GM12878 (cell line): ENCODE results near the gene SLC12A6. TPM values are rescaled to one million over a fixed set of nuclear protein-coding genes. Genes with fewer than 3 reads are reported as not detected.

Experiments used
- ATAC-seq: fragments of 200-7000 bp; cut with Tn5 transposase; 3 replicates; pipeline ENCODE4 v1.9.1; 2020; ENCODE audit warnings: mild to moderate bottlenecking, moderate library complexity
- BruUV-seq: library from RNA; stranded (reverse); fragments of 400-500 nt; replicated peaks from 2 replicates; lab custom pipeline; 2021; lab: Mats Ljungman, UMichigan
- CTCF ChIA-PET: fragments of 300-600 bp; sonication (Branson Sonifier 250); formaldehyde crosslinking; extraction: SDS; loops from one replicate; lab custom pipeline; 2021; ENCODE audit warnings: inconsistent platforms; lab: Yijun Ruan, JAX
- POLR2A ChIA-PET: fragments of 350-600 bp; formaldehyde crosslinking; extraction: SDS; loops from one replicate; lab custom pipeline; 2021; ENCODE audit warnings: inconsistent platforms; lab: Charles Lee
- RAD21 ChIA-PET: fragments of 300-600 bp; sonication (Branson Sonifier 250); formaldehyde crosslinking; loops from one replicate; lab custom pipeline; 2023; ENCODE audit warnings: antibody characterized with exemption; ENCODE audit not compliant: unreplicated experiment; lab: Charles Lee
- SMC1A ChIA-PET: fragments of 300-600 bp; sonication (Branson Sonifier 250); formaldehyde crosslinking; loops from one replicate; lab custom pipeline; 2023; ENCODE audit not compliant: unreplicated experiment, uncharacterized antibody; lab: Charles Lee
- DNase-seq: peaks from one replicate; pipeline ENCODE4 v3.0.0-alpha.2; 2011; ENCODE audit warnings: low read depth, low spot score
- FAIRE-seq: peaks from 3 replicates; lab custom pipeline; 2011; peaks lifted over from hg19 to GRCh38; lab: Jason Lieb, UNC
- H2AFZ ChIP-seq: 2 replicates; pipeline ENCODE4 v1.6.0; 2011; ENCODE audit warnings: low read depth, low read length, control low read depth; ENCODE audit not compliant: control insufficient read depth
- H3K27ac ChIP-seq: 2 replicates; pipeline ENCODE4 v1.5.1; 2011; ENCODE audit warnings: control low read depth; ENCODE audit not compliant: control insufficient read depth, insufficient read depth
- H3K27me3 ChIP-seq, 2 experiments: replicated peaks in 1 of 2; 2 replicates each; pipeline versions ENCODE4 v1.6.0 to v1.6.1; 2011; ENCODE audit warnings: low read length in 1 of 2; ENCODE audit not compliant: control insufficient read depth in 2 of 2, insufficient read depth in 2 of 2
- H3K36me3 ChIP-seq, 2 experiments: 2 replicates each; pipeline ENCODE4 v1.5.1; 2011; ENCODE audit warnings: low read length in 1 of 2; ENCODE audit not compliant: control insufficient read depth in 2 of 2, insufficient read depth in 2 of 2
- H3K4me1 ChIP-seq: 2 replicates; pipeline ENCODE4 v1.6.1; 2011; ENCODE audit warnings: mild to moderate bottlenecking, low read length, moderate library complexity, mixed read lengths; ENCODE audit not compliant: control insufficient read depth, insufficient read depth
- H3K4me2 ChIP-seq: 2 replicates; pipeline ENCODE4 v1.6.0; 2011; ENCODE audit warnings: control low read depth; ENCODE audit not compliant: control insufficient read depth, insufficient read depth
- H3K4me3 ChIP-seq: fragments of 200-600 bp; sonication (generic); 2 replicates; pipeline ENCODE4 v1.5.1; 2016
- H3K79me2 ChIP-seq: 2 replicates; pipeline ENCODE4 v1.6.0; 2011; ENCODE audit warnings: low read length; ENCODE audit not compliant: control insufficient read depth, insufficient read depth
- H3K9ac ChIP-seq: 2 replicates; pipeline ENCODE4 v1.8.0; 2011; ENCODE audit warnings: low read length, control low read depth, mixed read lengths; ENCODE audit not compliant: control insufficient read depth, insufficient read depth
- H3K9me3 ChIP-seq: replicated peaks from 3 replicates; pipeline ENCODE4 v1.5.1; 2011; ENCODE audit warnings: mild to moderate bottlenecking, low read length; ENCODE audit not compliant: control insufficient read depth, insufficient read depth
- H4K20me1 ChIP-seq: 2 replicates; pipeline ENCODE4 v1.6.0; 2011; ENCODE audit not compliant: control insufficient read depth, insufficient read depth
- BCL3 ChIP-seq: IDR thresholded peaks from 2 replicates; pipeline ENCODE4 v1.6.1; 2011; ENCODE audit warnings: borderline replicate concordance, low read depth, mild to moderate bottlenecking, moderate library complexity, low read length; ENCODE audit not compliant: insufficient read depth, poor library complexity, severe bottlenecking
- CUX1 ChIP-seq: IDR thresholded peaks from 2 replicates; pipeline ENCODE4 v1.6.1; 2012; ENCODE audit warnings: improper control_type of control experiment, low read depth, low read length; ENCODE audit not compliant: insufficient replicate concordance
- IRF3 ChIP-seq: fragments of 450-650 bp; IDR thresholded peaks from 2 replicates; pipeline ENCODE4 v1.6.1; 2014; ENCODE audit warnings: mild to moderate bottlenecking
- MEF2B ChIP-seq: fragments of 450-650 bp; IDR thresholded peaks from 2 replicates; pipeline ENCODE4 v1.6.1; 2018; ENCODE audit warnings: mild to moderate bottlenecking, moderate library complexity; ENCODE audit not compliant: partially characterized antibody, poor library complexity, severe bottlenecking
- NBN ChIP-seq: fragments of 450-650 bp; IDR thresholded peaks from 2 replicates; pipeline ENCODE4 v1.6.1; 2016
- SP1 ChIP-seq: IDR thresholded peaks from one replicate; pipeline ENCODE4 v1.6.1; 2011; ENCODE audit warnings: low read depth, low read length
- USF2 ChIP-seq: IDR thresholded peaks from 2 replicates; pipeline ENCODE4 v1.6.1; 2011; ENCODE audit warnings: low read depth, low read length, improper control_type of control experiment, borderline replicate concordance
- WGBS: methylation state at CpG from one replicate; pipeline ENCODE4 v1.1.6; 2016; ENCODE audit warnings: low lambda C conversion rate; ENCODE audit not compliant: insufficient replicate concordance, insufficient coverage; ENCODE audit errors: missing lambda C conversion rate; 5-methylcytosine and 5-hydroxymethylcytosine counted together
- in situ Hi-C: fragments of 300-500 bp; cut with MboI; formaldehyde crosslinking; loops from 9 replicates; pipeline ENCODE4 v1.14.3; 2018; ENCODE audit warnings: mixed read lengths
- intact Hi-C: fragments of 100-400 bp; cut with micrococcal nuclease; formaldehyde crosslinking; loops from one replicate; pipeline ENCODE4 v1.14.2; 2022; ENCODE audit not compliant: unreplicated experiment
- polyA plus RNA-seq, 11 experiments: library from polyadenylated mRNA; depleted of rRNA in 4 of 11; unstranded in 6 of 11; stranded (reverse) in 5 of 11; fragments of >200 nt; fragmentation: Nextera tagmentation in 4 of 11; fragmentation: Illumina TruSeq in 1 of 11; extraction: Ambion mirVana in 4 of 11; extraction: Trizol in 1 of 11; gene quantifications; 1 replicate in 1 of 11; 2 replicates in 10 of 11; pipeline versions ENCODE4 v1.2.1 to v1.2.3, GENCODE V29; 2011 to 2016; ENCODE audit warnings: inconsistent platforms in 2 of 11, missing spikeins in 2 of 11, low read depth in 1 of 11
- total RNA-seq, 4 experiments: library from RNA; depleted of rRNA in 3 of 4; stranded (reverse); fragments of >200 nt in 3 of 4; fragmentation: Illumina TruSeq in 1 of 4; extraction: Trizol in 1 of 4; gene quantifications; 2 replicates each; pipeline versions ENCODE4 v1.2.1 to v1.2.3, GENCODE V29; 2013 to 2021

SLC12A6 gene
- total and polyA plus RNA-seq, 10 of the 15 experiments (the other 5 are each of a cell fraction or from before 2014, with no cell fraction given), result 4.7 to 94.4 (median 34.2) TPM

- Histone ChIP-seq H3K4me1 (peaks cover 26% of the 10 kb centered on the region), H3K4me3 (0 out of 2 replicates have a peak overlapping the region, but pooled peaks have one; percentile 29), H3K27ac (peak overlapping the region; percentile 75), H4K20me1 (no peaks in the 10 kb centered on the region), H3K36me3 (no peaks in the 10 kb centered on the region; a peak in 1 of 4 replicates), H2AFZ (no peak overlapping the region), H3K79me2 (peaks cover 84% of the 10 kb centered on the region), H3K27me3 (no peaks in the 10 kb centered on the region), H3K9me3 (no peaks in the 10 kb centered on the region; the same call in 2 of the 3 replicates), H3K4me2 (peak overlapping the region; percentile 52), H3K9ac (no peak overlapping the region; the same call in 1 of the 2 replicates)
- TF ChIP-seq SP1 (no peak), IRF3 (no peak), CUX1 (no peak), USF2 (no peak), BCL3 (no peak), MEF2B (no peak), NBN (no peak)
- in situ Hi-C loops (no loop called here), intact Hi-C loops (loop anchor here (5.0 kb wide), 1 partner anchor 42 kb away; the partner anchor contains the start of gene LPCAT4)
- FAIRE-seq (no peak), ATAC-seq (peak; percentile 14; the same call in 1 of the 3 replicates), DNase-seq (no peak)
- 68% methylated on average over 1 of the region's 1 CpG for WGBS
- BruUV-seq, result no TSS peak
- SMC1A ChIA-PET, result interaction anchor here (1.4 to 6.8 kb wide), 6 partner anchors 7 to 81 kb away, joined by 3 to 107 read pairs (median 8); partner anchors contain the start of genes NOP10, NUTM1 and SLC12A6
- CTCF ChIA-PET, result interaction anchor here (1.3 to 2.8 kb wide), 5 partner anchors 8 to 83 kb away, joined by 5 to 10 read pairs (median 7); partner anchors contain the start of genes NOP10 and NUTM1
- POLR2A ChIA-PET, result interaction anchor here (1.3 to 3.3 kb wide), 3 partner anchors 8 to 12 kb away, joined by 4 to 26 read pairs (median 4); partner anchors contain the start of gene SLC12A6
- RAD21 ChIA-PET, result interaction anchor here (0.5 to 6.6 kb wide), 6 partner anchors 9 to 215 kb away, joined by 3 to 57 read pairs (median 4); partner anchors contain the start of gene SLC12A6
These were observed 12.6 kb downstream of the SLC12A6 start for GRCh38 chr15:34324933-34325332.
